Spleen (tissue), 7 donors: Measurements from ENCODE around the gene PTPRN2.

Source experiments
- POLR2A ChIP-seq, 3 donors: fragments of 450-650 bp; IDR thresholded peaks; one replicate each; pipeline ENCODE4 v1.5.1; 2017; ENCODE audit warnings: antibody characterized with exemption in 3 of 3, mild to moderate bottlenecking in 1 of 3
- TF ChIP-seq, protein P1 (sequence below), 11 experiments: fragments of 200-600 bp in 7 of 11; fragments of 450-650 bp in 4 of 11; sonication (generic) in 4 of 11; IDR thresholded peaks in 8 of 11; conservative IDR thresholded peaks in 3 of 11; 1 replicate in 7 of 11; 2 replicates in 4 of 11; pipeline versions ENCODE4 v1.4.0 to v1.8.0; 2016 to 2021; ENCODE audit warnings: antibody characterized with exemption in 11 of 11, inconsistent platforms in 4 of 11, mild to moderate bottlenecking in 1 of 11
- donor health status: DM: no; HTN: no; CAD: no; lungs with moderate emphysema.
- donor health status: DM: no; HTN: no; CAD: no.
- donor health status: DM: no; HTN: no; CAD: no.

DNA sequence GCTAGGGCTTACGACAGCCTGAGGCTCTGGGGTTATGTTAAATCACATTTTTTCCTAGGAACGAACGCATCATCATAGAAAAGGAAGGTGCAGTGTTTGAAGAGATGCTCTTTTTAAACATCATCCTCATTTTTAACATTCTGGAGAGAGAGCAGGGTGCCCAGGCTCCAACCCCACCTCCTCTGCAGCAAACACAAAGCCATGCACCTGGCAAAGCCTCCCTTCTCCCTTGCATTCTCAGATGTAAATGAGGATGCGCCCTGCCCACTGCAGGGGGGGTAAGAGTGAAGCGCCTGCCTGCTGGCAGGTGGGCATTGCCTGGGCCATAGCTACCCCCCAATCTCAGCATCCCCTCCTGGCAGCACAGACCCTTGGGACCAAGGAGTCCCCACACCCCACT is 92.4 kb downstream of the PTPRN2 start:
- TF ChIP-seq, protein P1, sequence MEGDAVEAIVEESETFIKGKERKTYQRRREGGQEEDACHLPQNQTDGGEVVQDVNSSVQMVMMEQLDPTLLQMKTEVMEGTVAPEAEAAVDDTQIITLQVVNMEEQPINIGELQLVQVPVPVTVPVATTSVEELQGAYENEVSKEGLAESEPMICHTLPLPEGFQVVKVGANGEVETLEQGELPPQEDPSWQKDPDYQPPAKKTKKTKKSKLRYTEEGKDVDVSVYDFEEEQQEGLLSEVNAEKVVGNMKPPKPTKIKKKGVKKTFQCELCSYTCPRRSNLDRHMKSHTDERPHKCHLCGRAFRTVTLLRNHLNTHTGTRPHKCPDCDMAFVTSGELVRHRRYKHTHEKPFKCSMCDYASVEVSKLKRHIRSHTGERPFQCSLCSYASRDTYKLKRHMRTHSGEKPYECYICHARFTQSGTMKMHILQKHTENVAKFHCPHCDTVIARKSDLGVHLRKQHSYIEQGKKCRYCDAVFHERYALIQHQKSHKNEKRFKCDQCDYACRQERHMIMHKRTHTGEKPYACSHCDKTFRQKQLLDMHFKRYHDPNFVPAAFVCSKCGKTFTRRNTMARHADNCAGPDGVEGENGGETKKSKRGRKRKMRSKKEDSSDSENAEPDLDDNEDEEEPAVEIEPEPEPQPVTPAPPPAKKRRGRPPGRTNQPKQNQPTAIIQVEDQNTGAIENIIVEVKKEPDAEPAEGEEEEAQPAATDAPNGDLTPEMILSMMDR (IDR thresholded peaks at IDR 0.05 in 8 of 11, conservative IDR thresholded peaks at IDR 0.05 in 3 of 11): no peak
- no peak for TF ChIP-seq POLR2A (IDR thresholded peaks at IDR 0.05)
